SK-N-SH treated with all-trans-retinoic acid at 6 μM for 48 hours (cell line): ENCODE results near the gene DHRS4L2.
"Not testable (repeated sequence)": the region's sequence is repeated elsewhere in the genome, so short reads cannot be mapped to it uniquely, and the experiment has no call there.

ENCODE experiments used
- ATAC-seq: fragments of 200-7000 bp; cut with Tn5 transposase; 3 replicates; pipeline ENCODE4 v1.9.1; 2020; ENCODE audit warnings: mild to moderate bottlenecking, moderate library complexity
- CSDC2 ChIP-seq: fragments of 250-450 bp; sonication (Bioruptor Pico); IDR thresholded peaks from 2 replicates; pipeline ENCODE4 v1.5.0; 2020; ENCODE audit warnings: mild to moderate bottlenecking, moderate library complexity
- ZFP30 ChIP-seq: fragments of 450-650 bp; formaldehyde crosslinking; IDR thresholded peaks from 2 replicates; pipeline ENCODE4 v1.5.0; 2022; ENCODE audit warnings: mild to moderate bottlenecking, moderate library complexity
- ZNF70 ChIP-seq: fragments of 450-650 bp; formaldehyde crosslinking; IDR thresholded peaks from 2 replicates; pipeline ENCODE4 v1.5.0; 2020; ENCODE audit warnings: mild to moderate bottlenecking, moderate library complexity
- ZNF8 ChIP-seq: fragments of 450-650 bp; formaldehyde crosslinking; IDR thresholded peaks from 2 replicates; pipeline ENCODE4 v1.5.0; 2020; ENCODE audit warnings: mild to moderate bottlenecking, moderate library complexity
- TF ChIP-seq, protein P1 (sequence below): fragments of 250-450 bp; sonication (Bioruptor Pico); IDR thresholded peaks from 2 replicates; pipeline ENCODE4 v1.8.0; 2021; ENCODE audit warnings: low read depth, mild to moderate bottlenecking, moderate library complexity, borderline replicate concordance
- TF ChIP-seq, protein P2 (sequence below): fragments of 250-450 bp; sonication (Bioruptor Pico); IDR thresholded peaks from 2 replicates; pipeline ENCODE4 v1.5.1; 2021; ENCODE audit warnings: mild to moderate bottlenecking, moderate library complexity

The DHRS4L2 gene

DNA sequence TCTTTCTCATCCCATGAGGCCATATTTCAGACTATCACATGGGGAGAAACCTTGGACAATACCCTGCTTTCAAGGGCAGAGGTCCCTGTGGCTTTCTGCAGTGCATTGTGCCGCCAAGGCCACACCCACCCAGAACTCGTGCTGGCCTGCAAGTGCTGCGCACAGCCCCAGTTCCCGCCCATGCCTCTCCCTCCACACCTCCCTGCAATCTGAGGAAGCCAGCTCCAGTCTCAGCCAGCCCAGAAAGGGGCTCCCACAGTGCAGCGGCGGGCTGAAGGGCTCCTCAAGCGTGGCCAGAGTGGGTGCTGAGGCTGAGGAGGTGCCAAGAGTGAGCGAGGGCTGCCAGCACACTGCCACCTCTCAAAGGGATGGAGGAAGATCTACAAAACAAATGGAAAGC is 15.6 kb upstream of the DHRS4L2 start:
- ATAC-seq, result not testable (repeated sequence)

DNA sequence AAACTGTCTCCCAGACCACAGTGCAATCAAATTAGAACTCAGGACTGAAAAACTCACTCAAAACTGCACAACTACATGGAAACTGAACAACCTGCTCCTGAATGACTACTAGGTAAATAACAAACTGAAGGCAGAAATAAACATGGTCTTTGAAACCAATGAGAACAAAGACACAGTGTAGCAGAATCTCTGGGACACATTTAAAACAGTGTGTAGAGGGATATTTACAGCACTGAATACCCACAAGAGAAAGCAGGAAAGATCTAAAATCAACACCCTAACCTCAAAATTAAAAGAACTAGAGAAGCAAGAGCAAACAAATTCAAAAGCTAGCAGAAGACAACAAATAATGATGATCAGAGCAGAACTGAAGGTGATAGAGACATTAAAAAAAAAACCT is 14.7 kb upstream of the DHRS4L2 start:
- not testable (repeated sequence) for ATAC-seq

DNA sequence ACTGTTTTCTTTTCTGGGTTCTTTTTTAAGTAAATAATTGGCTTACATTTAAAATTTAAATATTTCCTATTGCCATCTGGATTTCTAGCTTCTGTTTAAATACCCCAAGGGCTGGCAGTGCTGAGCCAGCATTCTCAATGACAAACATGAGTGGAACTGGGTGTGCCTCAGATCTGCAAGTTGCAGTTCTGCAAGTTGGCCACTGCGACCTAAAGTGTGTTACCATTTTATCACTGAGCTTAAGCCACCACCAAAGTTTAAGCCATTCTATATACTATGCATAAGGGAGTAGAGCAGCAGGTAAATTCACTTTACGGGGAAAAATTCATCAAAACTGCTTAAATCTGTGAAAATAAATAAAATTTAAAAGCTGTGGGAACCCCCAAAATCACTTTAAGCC is 11.5 kb upstream of the DHRS4L2 start:
- ATAC-seq, result peak; percentile 67

DNA sequence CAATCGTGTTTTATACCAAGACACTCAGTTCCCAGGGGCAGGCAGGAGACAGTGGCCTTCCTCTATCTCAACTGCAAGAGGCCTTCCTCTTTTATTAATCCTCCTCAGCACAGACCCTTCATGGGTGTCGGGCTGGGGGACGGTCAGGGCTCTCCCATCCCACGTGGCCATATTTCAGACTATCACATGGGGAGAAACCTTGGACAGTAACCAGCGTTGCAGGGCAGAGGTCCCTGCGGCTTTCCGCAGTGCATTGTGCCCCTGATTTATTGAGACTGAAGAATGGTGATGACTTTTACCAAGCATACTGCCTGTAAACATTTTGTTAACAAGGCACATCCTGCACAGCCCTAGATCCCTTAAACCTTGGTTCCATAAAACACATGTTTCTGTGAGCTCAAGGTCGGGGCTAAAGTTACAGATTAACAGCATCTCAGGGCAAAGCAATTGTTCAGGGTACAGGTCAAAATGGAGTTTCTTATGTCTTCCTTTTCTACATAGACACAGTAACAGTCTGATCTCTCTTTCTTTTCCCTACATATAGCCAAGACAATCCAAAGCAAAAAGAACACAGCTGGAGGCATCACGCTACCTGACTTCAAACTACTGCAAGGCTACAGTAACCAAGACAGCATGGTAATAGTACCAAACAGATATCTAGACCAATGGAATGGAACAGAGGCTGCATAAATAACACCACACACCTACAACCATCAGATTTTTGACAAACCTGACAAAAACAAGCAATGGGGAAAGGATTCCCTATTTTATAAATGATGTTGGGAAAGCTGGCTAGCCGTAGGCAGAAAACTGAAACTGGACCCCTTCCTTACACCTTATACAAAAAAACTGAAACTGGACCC is 6.5 kb upstream of the DHRS4L2 start:
- ATAC-seq, result not testable (repeated sequence)

DNA sequence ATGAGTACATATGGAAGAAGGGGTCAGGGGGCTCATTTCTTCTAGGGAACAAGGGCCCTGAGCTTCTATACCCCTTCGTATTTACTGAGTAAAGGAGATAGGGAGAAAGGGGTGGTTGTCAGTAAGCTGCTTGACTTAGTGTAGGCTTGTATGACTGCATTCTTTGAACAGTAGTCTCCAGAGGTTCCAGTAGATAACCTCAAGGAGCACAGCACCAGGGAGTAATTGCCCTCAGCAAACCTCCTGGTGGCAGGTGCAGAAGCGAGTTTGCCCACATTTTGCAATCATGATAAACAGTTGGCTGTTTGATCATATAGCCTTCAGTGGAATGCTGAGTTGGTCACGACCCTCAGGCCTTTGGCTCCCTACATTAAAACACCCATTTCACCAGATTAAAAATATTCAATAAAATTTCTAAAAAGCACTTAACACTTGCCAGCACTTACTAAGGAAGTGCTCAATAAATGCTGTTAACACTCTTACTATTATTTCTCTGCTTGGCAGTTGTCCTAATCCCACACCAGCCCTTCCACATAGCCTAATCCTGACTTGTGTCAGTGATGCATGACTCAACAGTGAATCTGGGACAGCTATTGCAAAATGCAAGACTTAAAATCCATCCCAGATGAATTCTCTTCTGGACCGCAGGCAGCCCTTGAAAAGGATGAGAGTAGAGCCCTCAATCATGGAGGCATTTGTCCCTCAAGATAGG is 3.7 kb upstream of the DHRS4L2 start:
- TF ChIP-seq, protein P1, sequence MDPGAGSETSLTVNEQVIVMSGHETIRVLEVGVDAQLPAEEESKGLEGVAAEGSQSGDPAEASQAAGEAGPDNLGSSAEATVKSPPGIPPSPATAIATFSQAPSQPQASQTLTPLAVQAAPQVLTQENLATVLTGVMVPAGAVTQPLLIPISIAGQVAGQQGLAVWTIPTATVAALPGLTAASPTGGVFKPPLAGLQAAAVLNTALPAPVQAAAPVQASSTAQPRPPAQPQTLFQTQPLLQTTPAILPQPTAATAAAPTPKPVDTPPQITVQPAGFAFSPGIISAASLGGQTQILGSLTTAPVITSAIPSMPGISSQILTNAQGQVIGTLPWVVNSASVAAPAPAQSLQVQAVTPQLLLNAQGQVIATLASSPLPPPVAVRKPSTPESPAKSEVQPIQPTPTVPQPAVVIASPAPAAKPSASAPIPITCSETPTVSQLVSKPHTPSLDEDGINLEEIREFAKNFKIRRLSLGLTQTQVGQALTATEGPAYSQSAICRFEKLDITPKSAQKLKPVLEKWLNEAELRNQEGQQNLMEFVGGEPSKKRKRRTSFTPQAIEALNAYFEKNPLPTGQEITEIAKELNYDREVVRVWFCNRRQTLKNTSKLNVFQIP (CRISPR knock-in tag), result no peak
- TF ChIP-seq ZFP30 (no peak), CSDC2 (CRISPR knock-in tag) (no peak), ZNF70 (no peak), ZNF8 (CRISPR knock-in tag) (no peak)
- TF ChIP-seq, protein P2, sequence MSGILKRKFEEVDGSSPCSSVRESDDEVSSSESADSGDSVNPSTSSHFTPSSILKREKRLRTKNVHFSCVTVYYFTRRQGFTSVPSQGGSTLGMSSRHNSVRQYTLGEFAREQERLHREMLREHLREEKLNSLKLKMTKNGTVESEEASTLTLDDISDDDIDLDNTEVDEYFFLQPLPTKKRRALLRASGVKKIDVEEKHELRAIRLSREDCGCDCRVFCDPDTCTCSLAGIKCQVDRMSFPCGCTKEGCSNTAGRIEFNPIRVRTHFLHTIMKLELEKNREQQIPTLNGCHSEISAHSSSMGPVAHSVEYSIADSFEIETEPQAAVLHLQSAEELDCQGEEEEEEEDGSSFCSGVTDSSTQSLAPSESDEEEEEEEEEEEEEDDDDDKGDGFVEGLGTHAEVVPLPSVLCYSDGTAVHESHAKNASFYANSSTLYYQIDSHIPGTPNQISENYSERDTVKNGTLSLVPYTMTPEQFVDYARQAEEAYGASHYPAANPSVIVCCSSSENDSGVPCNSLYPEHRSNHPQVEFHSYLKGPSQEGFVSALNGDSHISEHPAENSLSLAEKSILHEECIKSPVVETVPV (CRISPR knock-in tag), result no peak
- ATAC-seq, result peak; percentile 25; the same call in 1 of the 3 replicates

DNA sequence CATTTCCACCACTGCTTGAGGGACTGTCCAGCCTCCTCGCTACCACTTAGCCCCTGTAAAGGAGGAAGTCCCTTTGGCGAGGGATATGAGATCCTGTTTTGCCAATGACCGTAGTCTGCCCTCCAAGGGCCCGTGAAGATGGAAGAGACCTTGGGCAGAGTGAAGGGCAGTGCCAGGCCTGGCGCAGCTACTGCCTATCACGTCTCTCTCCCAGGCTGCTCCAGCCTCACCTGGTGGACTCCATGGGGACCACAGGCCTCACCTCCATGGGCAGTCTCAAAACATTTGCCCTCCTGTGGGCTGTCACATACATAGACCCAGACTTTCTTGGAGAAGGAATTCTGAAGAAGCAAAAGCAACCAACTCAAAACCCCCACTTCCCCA is 514 bp upstream of the DHRS4L2 start:
- not testable (repeated sequence) for ATAC-seq

DNA sequence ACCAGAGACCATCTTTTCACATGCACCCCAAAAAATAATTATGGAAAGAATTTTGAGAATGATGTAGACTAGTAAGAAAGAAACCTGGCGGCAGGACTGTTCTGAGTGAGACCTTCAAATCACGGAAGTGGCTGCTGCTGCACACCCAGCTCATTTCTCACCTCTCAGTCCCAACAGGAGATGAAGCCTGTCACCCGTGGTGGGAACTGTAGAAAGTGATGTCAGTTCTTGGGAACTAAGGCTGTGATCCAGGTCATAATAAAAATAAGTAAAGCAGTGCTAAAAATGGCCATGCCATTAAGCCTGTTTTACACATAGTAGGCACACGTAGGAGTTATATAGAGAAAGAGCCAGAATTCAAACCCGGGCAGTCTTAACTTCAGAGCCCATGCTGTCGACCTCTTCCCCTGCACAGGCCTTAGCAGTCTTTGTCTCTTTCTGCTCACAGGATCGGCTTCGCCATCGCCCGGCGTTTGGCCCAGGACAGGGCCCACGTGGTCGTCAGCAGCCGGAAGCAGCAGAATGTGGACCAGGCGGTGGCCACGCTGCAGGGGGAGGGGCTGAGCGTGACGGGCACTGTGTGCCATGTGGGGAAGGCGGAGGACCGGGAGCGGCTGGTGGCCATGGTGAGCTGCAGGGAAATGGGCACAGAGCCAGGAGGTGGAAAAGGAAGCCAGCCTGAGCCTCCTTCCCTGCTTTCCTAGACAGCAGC is 1.2 kb downstream of the DHRS4L2 start:
- ATAC-seq, result not testable (repeated sequence)

DNA sequence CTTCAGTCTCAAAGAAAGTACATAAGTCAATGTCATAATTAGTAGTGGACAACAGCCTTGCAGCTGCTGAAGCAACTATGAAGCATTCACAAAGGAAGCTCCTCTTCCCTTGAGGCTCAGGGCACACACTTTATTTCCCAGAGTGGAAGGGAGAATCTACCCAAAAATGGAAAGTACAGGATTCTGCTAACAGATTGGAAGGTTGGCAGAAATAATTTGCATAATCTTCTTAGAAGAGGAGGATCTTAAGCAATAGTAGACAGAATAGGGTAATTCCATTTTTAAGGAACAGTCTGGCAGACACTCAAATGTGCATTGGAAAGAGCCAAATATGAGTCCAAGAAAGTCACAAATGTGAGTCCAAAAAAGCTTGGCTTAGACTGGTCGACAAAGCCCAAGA is 2.2 kb downstream of the DHRS4L2 start:
- not testable (repeated sequence) for ATAC-seq

DNA sequence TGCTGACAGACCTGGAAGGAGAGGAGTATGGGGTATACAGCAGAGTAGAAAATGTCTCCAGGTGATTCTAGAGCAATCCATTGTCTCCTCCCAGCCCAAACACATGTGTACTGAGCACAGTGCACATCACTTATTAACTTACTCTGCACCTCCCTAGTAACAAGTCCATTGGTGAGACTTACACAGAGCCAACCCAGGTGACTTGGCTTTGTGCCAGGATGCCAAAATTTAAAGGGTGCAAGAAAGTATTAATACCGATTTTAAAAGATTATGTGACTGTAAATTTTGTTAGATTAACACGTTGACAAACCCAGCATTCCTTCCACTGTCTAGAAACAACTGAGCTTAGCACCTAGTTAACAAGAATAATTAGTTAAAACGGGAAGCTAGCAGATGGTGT is 4.3 kb downstream of the DHRS4L2 start:
- ATAC-seq, result not testable (repeated sequence)

DNA sequence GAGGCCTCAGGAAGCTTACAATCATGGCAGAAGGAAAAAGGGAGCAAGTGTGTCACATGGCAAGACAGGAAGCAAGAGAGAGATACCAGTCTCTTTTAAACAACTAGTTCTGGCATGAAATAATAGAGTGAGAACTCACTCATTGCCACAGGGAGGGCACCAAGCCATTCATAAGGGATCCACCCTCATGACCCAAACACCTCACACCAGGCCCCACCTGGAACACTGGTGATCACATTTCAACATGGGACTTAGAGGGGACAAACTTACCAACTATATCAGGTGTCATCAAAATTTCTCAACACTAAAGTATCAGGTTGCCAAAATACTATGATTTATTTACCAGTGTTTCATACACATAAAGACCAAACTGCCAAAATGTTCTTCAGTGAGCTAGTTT is 7.3 kb downstream of the DHRS4L2 start:
- not testable (repeated sequence) for ATAC-seq

DNA sequence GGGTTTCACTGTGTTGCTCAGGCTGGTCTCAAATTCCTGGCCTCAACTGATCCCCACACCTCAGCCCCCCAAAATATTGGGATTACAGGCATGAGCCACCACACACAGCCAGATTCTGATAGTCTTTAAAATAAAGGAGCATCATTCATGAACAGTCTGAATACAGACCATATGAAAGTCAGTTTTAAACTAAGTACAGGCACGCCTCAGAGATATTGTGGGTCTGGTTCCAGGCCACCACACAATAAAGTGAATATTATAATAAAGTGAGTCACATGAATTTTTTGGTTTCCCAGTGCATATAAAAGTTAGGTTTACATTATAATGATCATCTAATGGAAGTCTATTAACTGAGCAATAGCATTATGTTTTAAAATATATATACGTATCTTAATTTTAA is 8.1 kb downstream of the DHRS4L2 start:
- not testable (repeated sequence) for ATAC-seq

DNA sequence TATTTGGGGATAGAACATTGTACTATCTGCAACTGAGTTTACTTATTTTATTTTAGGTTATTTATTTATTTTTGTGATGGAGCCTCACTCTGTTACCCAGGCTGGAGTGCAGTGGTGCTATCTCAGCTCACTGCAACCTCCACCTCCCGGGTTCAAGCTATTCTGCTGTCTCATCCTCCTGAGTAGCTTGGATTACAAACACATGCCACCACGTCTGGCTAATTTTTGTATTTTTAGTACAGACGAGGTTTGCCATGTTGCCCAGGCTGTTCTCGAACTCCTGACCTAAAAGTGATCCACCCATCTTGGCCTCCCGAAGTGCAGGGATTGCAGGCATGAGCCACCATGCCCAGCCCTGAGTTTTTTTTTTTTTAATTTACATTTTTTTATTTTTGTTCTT is 10.9 kb downstream of the DHRS4L2 start:
- not testable (repeated sequence) for ATAC-seq

DNA sequence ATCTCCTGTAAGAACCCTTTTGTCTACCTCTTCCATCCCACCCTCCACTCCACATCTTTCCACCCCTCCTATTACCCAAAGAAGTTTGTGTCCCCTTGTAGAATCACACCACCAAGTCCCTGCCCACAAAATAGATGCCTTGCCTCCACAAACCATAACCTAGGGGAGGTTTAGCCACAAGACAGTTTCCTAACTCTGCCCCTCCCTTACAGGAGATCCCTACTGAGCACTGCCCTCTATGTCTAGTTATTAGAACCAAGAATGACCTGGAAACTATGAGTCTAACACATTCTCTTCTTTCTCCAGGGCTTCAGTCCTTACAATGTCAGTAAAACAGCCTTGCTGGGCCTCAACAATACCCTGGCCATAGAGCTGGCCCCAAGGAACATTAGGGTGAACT is 12.3 kb downstream of the DHRS4L2 start:
- not testable (repeated sequence) for ATAC-seq

DNA sequence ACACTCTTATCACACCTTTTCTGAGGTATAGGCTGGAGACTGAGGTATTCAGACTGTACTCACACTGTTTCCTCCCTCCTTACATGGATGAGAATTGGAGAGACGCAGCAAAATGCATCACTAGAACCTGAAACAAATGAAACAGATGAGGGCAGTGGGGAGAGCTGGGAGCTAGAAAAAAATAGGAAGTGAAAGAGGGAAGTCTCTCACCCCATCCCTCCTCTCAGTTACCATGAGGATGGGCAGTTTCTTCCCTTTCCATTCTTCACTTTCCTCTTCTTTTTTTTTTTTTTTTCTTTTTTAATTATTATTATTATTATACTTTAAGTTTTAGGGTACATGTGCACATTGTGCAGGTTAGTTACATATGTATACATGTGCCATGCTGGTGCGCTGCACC is 12.9 kb downstream of the DHRS4L2 start:
- ATAC-seq, result not testable (repeated sequence)

DNA sequence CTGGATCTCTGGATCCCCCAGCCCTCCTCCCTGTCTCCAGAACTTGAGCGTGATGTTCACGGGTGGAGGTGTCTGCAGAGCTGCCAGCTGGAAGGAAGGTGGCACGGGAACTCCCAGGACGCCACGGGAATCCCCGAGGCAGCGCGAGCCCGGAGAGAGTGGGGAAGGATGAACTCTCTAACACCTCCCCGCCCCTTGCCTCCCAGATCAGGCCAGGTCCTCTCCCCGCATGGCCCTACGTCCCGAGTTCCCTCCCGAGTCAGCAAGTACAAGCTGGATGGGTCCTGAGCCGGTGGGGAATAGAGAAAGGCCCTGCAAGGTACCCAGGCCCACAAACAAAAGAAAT is 17.7 kb downstream of the DHRS4L2 start:
- ATAC-seq, result peak; percentile 59

DNA sequence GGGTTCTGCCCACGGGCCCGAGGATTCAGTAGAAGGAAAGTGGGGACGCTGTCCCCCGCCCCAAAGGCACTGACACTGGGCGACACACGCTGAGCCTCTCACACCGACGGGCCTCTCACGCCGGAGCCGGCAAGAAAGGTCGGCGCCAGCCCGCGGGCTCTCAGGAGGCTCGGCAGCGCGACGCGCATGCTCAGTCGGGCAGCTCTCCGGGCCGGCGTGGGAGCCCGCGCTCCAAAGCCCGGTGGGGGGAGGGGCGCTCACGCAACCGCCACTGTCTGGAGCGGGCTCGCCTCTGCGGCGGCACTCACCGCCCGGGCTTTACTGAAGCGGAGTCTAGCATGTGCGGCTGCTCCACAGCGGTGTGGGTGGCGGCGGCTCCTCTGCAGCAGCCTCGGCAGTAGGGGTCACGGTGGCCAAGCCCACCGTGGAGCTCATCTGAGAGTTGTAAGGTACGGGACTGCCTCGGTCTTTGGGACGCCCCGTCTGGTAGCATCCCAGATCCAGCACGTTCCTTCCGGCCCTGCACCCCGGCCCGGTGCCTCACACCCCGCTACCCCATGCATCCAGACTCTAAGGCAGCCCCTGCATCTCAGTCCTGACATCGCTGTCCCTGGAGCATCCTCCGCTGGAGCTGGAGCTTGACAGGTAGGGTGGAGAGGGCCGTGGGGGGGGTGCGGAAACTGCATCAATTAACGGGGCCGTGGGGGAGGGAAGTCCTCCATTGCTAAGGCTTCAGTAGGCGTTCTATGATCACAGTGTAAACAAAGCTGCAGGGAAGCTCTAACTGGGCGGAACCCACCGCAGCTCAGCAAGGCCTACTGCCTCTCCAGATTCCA is 18.3 kb downstream of the DHRS4L2 start:
- peak; percentile 92 for ATAC-seq
